Right lobe of liver (tissue), 4 donors: Measurements from ENCODE around the gene KCND2.

Experiments
- CTCF ChIP-seq, 4 donors: fragments of 200-600 bp in 3 of 4; fragments of 450-650 bp in 1 of 4; IDR thresholded peaks; one replicate each; pipeline versions ENCODE4 v1.5.1 to v1.8.0; 2016 to 2022; ENCODE audit warnings: antibody characterized with exemption in 4 of 4, mild to moderate bottlenecking in 2 of 4
- POLR2A ChIP-seq: fragments of 450-650 bp; IDR thresholded peaks from one replicate; pipeline ENCODE4 v1.6.1; 2017; ENCODE audit warnings: antibody characterized with exemption, mild to moderate bottlenecking
- donor health status: DM: no; HTN: no; CAD: no.
- donor health status: DM: no; HTN: no; CAD: no.
- donor health status: DM: no; HTN: yes; CAD: no.

GRCh38 chr7:120272261-120272660 is 714 bp upstream of the KCND2 start:
- TF ChIP-seq POLR2A (no peak), CTCF (IDR thresholded peaks at IDR 0.05) (peak; percentile 46 to 63 (median 60))
